ENCODE data around the gene CLTA. TPM values are rescaled to one million over a fixed set of nuclear protein-coding genes. Genes with fewer than 3 reads are reported as not detected.
"Not testable (repeated sequence)": the region's sequence is repeated elsewhere in the genome, so short reads cannot be mapped to it uniquely, and the experiment has no call there.

The CLTA gene
- polyA plus RNA-seq, 3 donors from 2014 or later = 62.2 to 121 (median 89.0) TPM

- no peak overlapping the region for H3K27ac Mint-ChIP-seq
- H3K9me3 Mint-ChIP-seq = no peaks in the 10 kb centered on the region
- peaks cover 0 to 3% (median 0%) of the 10 kb centered on the region in 3 donors for H3K36me3 Mint-ChIP-seq
- peaks cover 0 to 8% (median 4%) of the 10 kb centered on the region in 3 donors for H3K27me3 Mint-ChIP-seq (ENCODE audit: low read depth in 3 of 3)
- H3K4me1 Mint-ChIP-seq = no peaks in the 10 kb centered on the region
- no peak for DNase-seq
- H3K4me3 Mint-ChIP-seq = no peak overlapping the region
Observed at GRCh38 chr9:36177571-36177970, 13.2 kb upstream of the CLTA start.

- DNase-seq; H3K36me3 Mint-ChIP-seq; H3K27ac Mint-ChIP-seq; H3K4me1 Mint-ChIP-seq; H3K27me3 Mint-ChIP-seq (ENCODE audit: low read depth in 3 of 3); H3K9me3 Mint-ChIP-seq; H3K4me3 Mint-ChIP-seq: not testable (repeated sequence)
Observed at GRCh38 chr9:36180243-36180642, 10.5 kb upstream of the CLTA start.

- Mint-ChIP-seq H3K9me3 (no peaks in the 10 kb centered on the region), H3K27me3 (ENCODE audit: low read depth in 3 of 3) (peaks cover 2 to 9% (median 5%) of the 10 kb centered on the region in 3 donors), H3K4me3 (peak overlapping the region in 4 of 5 donors; percentile 0 to 44 (median 19)), H3K36me3 (no peaks in the 10 kb centered on the region), H3K27ac (peak overlapping the region; percentile 75 to 87 (median 79)), H3K4me1 (peaks cover 43 to 49% of the 10 kb centered on the region in 2 donors)
- peak; percentile 37 to 53 (median 44) for DNase-seq
Observed at GRCh38 chr9:36187414-36187813, 3.3 kb upstream of the CLTA start.

- Mint-ChIP-seq H3K27me3 (ENCODE audit: low read depth in 3 of 3) (peaks cover 2 to 9% (median 5%) of the 10 kb centered on the region in 3 donors), H3K4me3 (peak overlapping the region in 2 of 5 donors; percentile 31 to 45), H3K4me1 (peaks cover 51 to 56% of the 10 kb centered on the region in 2 donors), H3K27ac (peak overlapping the region; percentile 29 to 87 (median 78)), H3K9me3 (no peaks in the 10 kb centered on the region), H3K36me3 (no peaks in the 10 kb centered on the region)
- DNase-seq = no peak
Observed at GRCh38 chr9:36188212-36188611, 2.5 kb upstream of the CLTA start.

- Mint-ChIP-seq H3K9me3 (no peaks in the 10 kb centered on the region), H3K27ac (peak overlapping the region; percentile 20 to 97 (median 92)), H3K4me3 (peak overlapping the region; percentile 89 to 98 (median 95)), H3K4me1 (peaks cover 69 to 74% of the 10 kb centered on the region in 2 donors), H3K36me3 (no peaks in the 10 kb centered on the region), H3K27me3 (ENCODE audit: low read depth in 3 of 3) (peaks cover 2 to 8% (median 5%) of the 10 kb centered on the region in 3 donors)
- no peak for DNase-seq
Observed at GRCh38 chr9:36189976-36190375, 745 bp upstream of the CLTA start.

GRCh38 chr9:36191290-36191645, 547 bp downstream of the CLTA start:
- peaks cover 0 to 4% (median 0%) of the 10 kb centered on the region in 3 donors for H3K36me3 Mint-ChIP-seq
- H3K27ac Mint-ChIP-seq = peak overlapping the region; percentile 91 to 94 (median 93)
- H3K9me3 Mint-ChIP-seq = no peaks in the 10 kb centered on the region
- peaks cover 73 to 80% of the 10 kb centered on the region in 2 donors for H3K4me1 Mint-ChIP-seq
- H3K4me3 Mint-ChIP-seq = peak overlapping the region; percentile 89 to 98 (median 95)
- DNase-seq = peak; percentile 34 to 45 (median 45)
- H3K27me3 Mint-ChIP-seq (ENCODE audit: low read depth in 3 of 3) = peaks cover 2 to 8% (median 5%) of the 10 kb centered on the region in 3 donors

GRCh38 chr9:36191686-36192085, 965 bp downstream of the CLTA start:
- H3K36me3 Mint-ChIP-seq = peaks cover 0 to 4% (median 0%) of the 10 kb centered on the region in 3 donors
- H3K9me3 Mint-ChIP-seq = no peaks in the 10 kb centered on the region
- H3K27ac Mint-ChIP-seq = peak overlapping the region; percentile 91 to 94 (median 93)
- H3K27me3 Mint-ChIP-seq (ENCODE audit: low read depth in 3 of 3) = peaks cover 2 to 8% (median 5%) of the 10 kb centered on the region in 3 donors
- peak overlapping the region; percentile 89 to 98 (median 95) for H3K4me3 Mint-ChIP-seq
- peaks cover 76 to 83% of the 10 kb centered on the region in 2 donors for H3K4me1 Mint-ChIP-seq
- DNase-seq = no peak

GRCh38 chr9:36192196-36192595, 1.5 kb downstream of the CLTA start:
- Mint-ChIP-seq H3K9me3 (no peaks in the 10 kb centered on the region), H3K27ac (peak overlapping the region in 5 of 6 donors; percentile 91 to 94 (median 93)), H3K4me3 (peak overlapping the region; percentile 89 to 98 (median 95)), H3K36me3 (peaks cover 0 to 4% (median 0%) of the 10 kb centered on the region in 3 donors), H3K4me1 (peaks cover 73 to 86% of the 10 kb centered on the region in 2 donors), H3K27me3 (ENCODE audit: low read depth in 3 of 3) (peaks cover 2 to 8% (median 5%) of the 10 kb centered on the region in 3 donors)
- DNase-seq = no peak

- peak overlapping the region; percentile 89 to 98 (median 95) for H3K4me3 Mint-ChIP-seq
- H3K36me3 Mint-ChIP-seq = peaks cover 4% of the 10 kb centered on the region in 3 donors
- H3K9me3 Mint-ChIP-seq = no peaks in the 10 kb centered on the region
- DNase-seq = no peak
- H3K27ac Mint-ChIP-seq = peak overlapping the region in 5 of 6 donors; percentile 18 to 93 (median 36)
- peaks cover 67 to 84% of the 10 kb centered on the region in 2 donors for H3K4me1 Mint-ChIP-seq
- peaks cover 2 to 5% (median 5%) of the 10 kb centered on the region in 3 donors for H3K27me3 Mint-ChIP-seq (ENCODE audit: low read depth in 3 of 3)
Observed at GRCh38 chr9:36193023-36193422, 2.3 kb downstream of the CLTA start.

GRCh38 chr9:36194326-36195000, 3.7 kb downstream of the CLTA start:
- H3K9me3 Mint-ChIP-seq = no peaks in the 10 kb centered on the region
- peaks cover 4 to 10% (median 4%) of the 10 kb centered on the region in 3 donors for H3K36me3 Mint-ChIP-seq
- peak overlapping the region; percentile 33 to 93 (median 64) for H3K27ac Mint-ChIP-seq
- peak overlapping the region in 4 of 5 donors; percentile 12 to 47 (median 30) for H3K4me3 Mint-ChIP-seq
- no peak for DNase-seq
- H3K4me1 Mint-ChIP-seq = peaks cover 55 to 70% of the 10 kb centered on the region in 2 donors
- peaks cover 2 to 5% (median 5%) of the 10 kb centered on the region in 3 donors for H3K27me3 Mint-ChIP-seq (ENCODE audit: low read depth in 3 of 3)

- no peak overlapping the region for H3K4me3 Mint-ChIP-seq
- no peaks in the 10 kb centered on the region for H3K9me3 Mint-ChIP-seq
- H3K4me1 Mint-ChIP-seq = peaks cover 46 to 67% of the 10 kb centered on the region in 2 donors
- no peaks in the 10 kb centered on the region for H3K27me3 Mint-ChIP-seq (ENCODE audit: low read depth in 3 of 3)
- peak overlapping the region in 2 of 6 donors; percentile 20 to 48 for H3K27ac Mint-ChIP-seq
- H3K36me3 Mint-ChIP-seq = peaks cover 4 to 60% (median 28%) of the 10 kb centered on the region in 3 donors
- DNase-seq = no peak
Observed at GRCh38 chr9:36204906-36205547, 14.3 kb downstream of the CLTA start.

- H3K36me3 Mint-ChIP-seq = peaks cover 4 to 47% (median 33%) of the 10 kb centered on the region in 3 donors
- H3K9me3 Mint-ChIP-seq = no peaks in the 10 kb centered on the region
- H3K27ac Mint-ChIP-seq = peak overlapping the region in 3 of 6 donors; percentile 48 to 61 (median 54)
- H3K4me3 Mint-ChIP-seq = peak overlapping the region in 1 of 5 donors; percentile 27
- H3K4me1 Mint-ChIP-seq = peaks cover 53 to 84% of the 10 kb centered on the region in 2 donors
- no peaks in the 10 kb centered on the region for H3K27me3 Mint-ChIP-seq (ENCODE audit: low read depth in 3 of 3)
- no peak for DNase-seq
Observed at GRCh38 chr9:36207016-36207415, 16.3 kb downstream of the CLTA start.

- Mint-ChIP-seq H3K27ac (peak overlapping the region; percentile 9 to 80 (median 62)), H3K27me3 (ENCODE audit: low read depth in 3 of 3) (no peaks in the 10 kb centered on the region), H3K4me1 (peaks cover 53 to 80% of the 10 kb centered on the region in 2 donors), H3K4me3 (peak overlapping the region in 1 of 5 donors; percentile 3), H3K36me3 (peaks cover 0 to 42% (median 28%) of the 10 kb centered on the region in 3 donors), H3K9me3 (no peaks in the 10 kb centered on the region)
- DNase-seq = no peak
Observed at GRCh38 chr9:36207546-36208012, 16.9 kb downstream of the CLTA start.

Data from immature natural killer cell (primary cell).